ENCODE results near the gene SDC4.

Gene SDC4

DNA sequence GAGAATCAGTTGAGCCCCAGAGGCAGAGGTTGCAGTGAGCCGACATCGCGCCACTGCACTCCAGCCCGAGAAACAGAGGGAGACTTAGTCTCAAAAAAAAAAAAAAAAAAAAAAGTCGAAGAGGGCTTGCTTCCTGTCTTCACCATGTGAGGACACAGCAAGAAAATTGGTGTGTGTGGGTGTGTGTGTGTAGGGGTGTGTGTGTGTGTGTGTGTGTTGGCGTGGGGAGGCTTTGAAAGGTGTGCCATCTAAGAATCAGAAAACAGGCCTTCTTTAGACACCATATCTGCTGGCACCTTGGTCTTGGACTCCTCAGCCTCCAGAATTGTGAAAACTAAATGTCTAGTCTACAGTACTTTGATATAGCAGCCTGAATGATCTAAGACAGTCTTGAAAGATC is 48.4 kb downstream of the SDC4 start:
- H3K4me3 ChIP-seq (ENCODE audit: low read depth, low read length) = no peak overlapping the region
- TF ChIP-seq CTCF (IDR thresholded peaks at IDR 0.05; ENCODE audit: low read depth, low read length, missing control alignments) = no peak
- DNase-seq (ENCODE audit: low read depth) = no peak
- in situ Hi-C loops (cut with HindIII; ENCODE audit: low sequenced_read_pairs) = loop anchor here (25.0 kb wide), 1 partner anchor 287 kb away; no protein-coding TSS in a partner anchor

DNA sequence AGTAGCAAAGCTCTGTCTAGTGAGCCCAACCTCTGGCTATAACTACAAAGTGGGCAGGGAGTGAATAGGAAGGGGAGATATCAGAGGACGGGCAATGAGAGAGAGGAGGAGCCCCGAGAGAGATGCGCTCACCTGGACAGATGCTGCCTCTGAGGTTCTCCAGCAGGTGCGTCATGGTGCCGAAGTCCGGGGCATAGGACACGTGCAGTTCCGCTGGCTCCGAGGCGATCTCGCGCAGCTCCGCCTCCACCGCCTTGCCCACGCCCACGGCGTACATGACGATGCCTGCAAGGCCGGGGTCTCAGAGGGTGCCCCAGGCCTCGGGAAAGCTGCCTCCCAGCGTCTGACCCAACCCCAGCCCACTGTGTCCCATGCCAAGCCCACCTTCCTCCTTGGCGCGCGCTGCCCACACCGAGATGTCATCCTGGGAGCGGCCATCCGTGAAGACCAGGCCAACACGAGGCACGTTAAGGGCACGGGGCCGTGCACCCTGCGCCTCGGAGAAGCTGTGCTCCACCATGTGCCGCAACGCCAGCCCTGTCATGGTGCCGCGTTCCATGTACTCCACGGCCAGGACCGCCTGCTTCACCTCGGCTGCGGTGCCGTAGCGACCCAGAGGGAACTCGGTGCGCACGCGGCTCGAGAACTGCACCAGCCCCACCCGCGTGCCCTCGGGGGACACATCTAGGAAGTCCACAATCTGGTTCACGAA is 50.3 kb downstream of the SDC4 start:
- TF ChIP-seq CTCF (IDR thresholded peaks at IDR 0.05; ENCODE audit: low read depth, low read length, missing control alignments) = no peak
- DNase-seq (ENCODE audit: low read depth) = no peak
- H3K4me3 ChIP-seq (ENCODE audit: low read depth, low read length) = no peak overlapping the region
- in situ Hi-C loops (cut with HindIII; ENCODE audit: low sequenced_read_pairs) = loop anchor here (25.0 kb wide), 1 partner anchor 286 kb away; no protein-coding TSS in a partner anchor

- DNase-seq (ENCODE audit: low read depth) = no peak
- in situ Hi-C loops (cut with HindIII; ENCODE audit: low sequenced_read_pairs) = loop anchor here (25.0 kb wide), 1 partner anchor 282 kb away; no protein-coding TSS in a partner anchor
- no peak overlapping the region for H3K4me3 ChIP-seq (ENCODE audit: low read depth, low read length)
- no peak for TF ChIP-seq CTCF (IDR thresholded peaks at IDR 0.05; ENCODE audit: low read depth, low read length, missing control alignments)
Observed at GRCh38 chr20:45294659-45295058, 53.6 kb downstream of the SDC4 start.

- DNase-seq (ENCODE audit: low read depth) = no peak
- in situ Hi-C loops (cut with HindIII; ENCODE audit: low sequenced_read_pairs) = loop anchor here (25.0 kb wide), 1 partner anchor 282 kb away; no protein-coding TSS in a partner anchor
- H3K4me3 ChIP-seq (ENCODE audit: low read depth, low read length) = no peak overlapping the region
- no peak for TF ChIP-seq CTCF (IDR thresholded peaks at IDR 0.05; ENCODE audit: low read depth, low read length, missing control alignments)
Observed at GRCh38 chr20:45294003-45294368, 54.2 kb downstream of the SDC4 start.

DNA sequence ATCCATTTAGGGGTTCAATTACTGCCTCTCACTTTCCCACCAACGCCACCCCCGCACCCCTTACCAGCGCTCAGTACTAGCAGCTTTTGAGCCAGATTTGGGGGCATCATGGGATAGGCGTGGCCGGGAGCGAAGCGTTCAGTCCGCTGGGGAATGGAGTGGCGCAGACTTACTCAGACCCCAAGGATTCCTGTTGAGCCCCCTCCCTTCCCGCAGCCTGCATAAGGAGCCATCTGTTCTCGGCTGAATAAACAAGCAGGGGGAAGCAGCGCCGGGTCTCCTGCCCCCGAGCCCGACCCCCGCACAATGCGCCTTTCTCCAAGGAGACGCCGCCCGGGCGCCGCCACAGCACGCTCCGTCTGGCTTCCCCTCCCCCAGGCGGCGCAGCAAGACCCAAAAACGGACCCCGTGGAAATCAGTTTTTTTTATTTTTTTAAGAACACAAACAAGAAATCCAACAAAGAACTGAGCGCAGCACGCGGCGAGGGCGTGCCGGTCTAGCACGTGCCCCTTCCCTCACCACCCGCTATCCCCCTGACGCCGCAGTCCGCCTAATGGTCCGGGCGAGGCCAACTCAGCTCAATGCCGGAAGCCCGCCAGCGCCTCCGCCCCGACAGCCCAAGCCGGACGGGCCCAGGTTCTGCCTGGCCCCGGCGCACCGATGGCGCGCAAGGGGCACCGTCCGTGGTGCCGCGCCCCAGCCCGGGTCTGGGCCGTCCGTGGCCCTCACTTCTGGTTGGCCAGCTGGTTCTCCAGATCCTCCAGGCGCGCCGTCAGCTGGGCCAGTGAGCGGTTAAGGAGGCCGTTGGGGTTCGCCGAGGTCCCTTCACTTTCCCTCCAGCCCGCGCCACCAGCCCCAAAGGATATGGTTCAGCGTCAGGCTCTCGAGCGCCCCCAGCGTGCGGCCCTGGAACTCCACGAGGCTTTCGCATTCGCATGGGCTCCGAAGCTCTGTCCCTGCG is 54.9 kb downstream of the SDC4 start:
- TF ChIP-seq CTCF (IDR thresholded peaks at IDR 0.05; ENCODE audit: low read depth, low read length, missing control alignments) = peak; percentile 97
- in situ Hi-C loops (cut with HindIII; ENCODE audit: low sequenced_read_pairs) = loop anchor here (25.0 kb wide), 1 partner anchor 281 kb away; no protein-coding TSS in a partner anchor
- peak; percentile 20 for DNase-seq (ENCODE audit: low read depth)
- H3K4me3 ChIP-seq (ENCODE audit: low read depth, low read length) = peak overlapping the region; percentile 45

DNA sequence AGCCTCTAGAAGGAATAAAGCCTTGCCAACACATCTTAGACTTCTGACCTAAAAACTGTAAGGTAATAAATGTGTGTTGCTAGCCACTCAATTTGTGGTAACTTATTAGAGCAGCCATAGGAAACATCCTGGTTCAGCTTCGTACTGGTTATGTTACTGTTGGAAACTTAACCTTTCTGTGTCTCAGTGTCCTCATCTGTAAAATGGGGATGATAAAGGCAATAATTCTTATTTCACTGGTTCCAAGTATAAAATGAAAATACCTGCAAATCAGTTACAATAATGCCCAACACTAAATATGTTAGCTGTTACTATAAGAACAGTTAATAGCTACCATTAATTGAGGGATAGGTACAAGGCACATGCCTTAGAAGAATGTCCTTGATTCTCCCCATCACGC is 55.9 kb downstream of the SDC4 start:
- DNase-seq (ENCODE audit: low read depth) = no peak
- in situ Hi-C loops (cut with HindIII; ENCODE audit: low sequenced_read_pairs) = loop anchor here (25.0 kb wide), 1 partner anchor 280 kb away; no protein-coding TSS in a partner anchor
- no peak for TF ChIP-seq CTCF (IDR thresholded peaks at IDR 0.05; ENCODE audit: low read depth, low read length, missing control alignments)

More for the DNA sequence above, 55.9 kb downstream of the SDC4 start:
- no peak overlapping the region for H3K4me3 ChIP-seq (ENCODE audit: low read depth, low read length)

All from astrocyte of the cerebellum (primary cell).